GM19468 (cell line): ENCODE data around the gene PSMD6.
A peak's percentile ranks its signal among the peaks of the same experiment; 100 is the strongest.

Source experiments
- ATAC-seq: cut with Tn5 transposase; IDR thresholded peaks from one replicate; pipeline ENCODE4 v1.9.1; 2021; ENCODE audit warnings: mild to moderate bottlenecking, moderate library complexity, moderate number of reproducible peaks; ENCODE audit not compliant: unreplicated experiment; ENCODE audit errors: extremely low read depth

The PSMD6 gene

GRCh38 chr3:63963496-63963895, 59.8 kb downstream of the PSMD6 start:
- ATAC-seq = no peak

GRCh38 chr3:63961891-63962290, 61.4 kb downstream of the PSMD6 start:
- ATAC-seq = peak; percentile 97
